ENCODE results near the gene COL11A2. TPM values are rescaled to one million over a fixed set of nuclear protein-coding genes. Genes with fewer than 3 reads are reported as not detected.

The COL11A2 gene
- total and polyA plus RNA-seq, 2 of the 13 experiments (the other 11 are each of a cell fraction or from before 2014, with no cell fraction given), result 0.55 TPM

DNA sequence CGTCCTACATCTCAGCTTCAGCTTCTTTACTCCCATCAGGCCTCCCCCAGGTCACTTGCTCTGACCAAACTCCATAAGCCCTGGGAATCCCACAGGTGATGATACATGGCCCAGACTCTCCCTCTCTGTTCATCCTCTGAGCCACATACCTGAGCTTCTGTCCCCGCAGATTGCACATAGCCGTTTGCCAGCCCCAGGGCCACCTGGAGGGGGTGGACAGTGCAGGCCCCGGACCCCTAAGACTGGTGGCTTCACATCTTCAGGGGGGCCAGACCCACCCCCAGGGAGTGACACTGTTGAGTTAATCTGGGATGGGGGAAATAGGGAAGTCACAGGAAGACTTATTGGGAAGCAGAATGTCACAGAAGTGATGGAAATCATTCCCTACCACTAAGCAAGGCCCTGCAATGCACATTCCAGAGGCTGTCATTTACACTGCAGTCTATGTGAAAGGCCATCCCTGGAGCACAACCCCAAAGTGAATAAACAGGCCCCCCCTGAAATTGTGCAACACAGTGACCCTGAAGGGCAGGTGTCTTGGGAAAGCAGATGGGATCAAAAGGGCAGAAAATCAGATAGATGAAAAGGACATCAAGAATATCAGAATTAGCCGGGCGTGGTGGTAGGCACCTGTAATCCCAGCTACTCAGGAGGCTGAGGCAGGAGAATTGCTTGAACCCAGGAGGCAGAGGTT, 6.0 kb upstream of the COL11A2 start (continued):
- TF ChIP-seq ZNF550 (CRISPR knock-in tag; IDR thresholded peaks at IDR 0.05; ENCODE audit: borderline replicate concordance) (no peak), NKX3-1 (CRISPR knock-in tag; IDR thresholded peaks at IDR 0.05) (peak; percentile 52; the same call in 1 of the 2 replicates), ATRX (CRISPR knock-in tag; IDR thresholded peaks at IDR 0.05; ENCODE audit: borderline replicate concordance) (no peak), NR1H2 (CRISPR knock-in tag; IDR thresholded peaks at IDR 0.05; ENCODE audit: borderline replicate concordance, low read depth) (no peak), ARNT (IDR thresholded peaks at IDR 0.05) (no peak), AKAP8 (CRISPR knock-in tag; IDR thresholded peaks at IDR 0.05) (no peak), ZNF549 (CRISPR knock-in tag; IDR thresholded peaks at IDR 0.05) (no peak), SOX13 (IDR thresholded peaks at IDR 0.05) (peak; percentile 73), SOX13 (CRISPR knock-in tag; conservative IDR thresholded peaks at IDR 0.05 in 1 of 2, IDR thresholded peaks at IDR 0.05 in 1 of 2) (peak in 1 of 2 experiments; percentile 86; a peak in 2 of 4 replicates), ZNF317 (CRISPR knock-in tag; IDR thresholded peaks at IDR 0.05) (peak; percentile 79), ZNF292 (CRISPR knock-in tag; IDR thresholded peaks at IDR 0.05; ENCODE audit: borderline replicate concordance, low read depth) (peak; percentile 94), ZFP62 (CRISPR knock-in tag; IDR thresholded peaks at IDR 0.05) (no peak), ZKSCAN5 (CRISPR knock-in tag; IDR thresholded peaks at IDR 0.05) (no peak), ZNF546 (CRISPR knock-in tag; conservative IDR thresholded peaks at IDR 0.05) (no peak), GATAD2A (CRISPR knock-in tag; IDR thresholded peaks at IDR 0.05) (peak; percentile 99), ZNF776 (CRISPR knock-in tag; IDR thresholded peaks at IDR 0.05) (no peak), YY1 (IDR thresholded peaks at IDR 0.05; ENCODE audit: insufficient read depth, insufficient replicate concordance, low read depth, low read length) (no peak)
- TF ChIP-seq, protein P1, sequence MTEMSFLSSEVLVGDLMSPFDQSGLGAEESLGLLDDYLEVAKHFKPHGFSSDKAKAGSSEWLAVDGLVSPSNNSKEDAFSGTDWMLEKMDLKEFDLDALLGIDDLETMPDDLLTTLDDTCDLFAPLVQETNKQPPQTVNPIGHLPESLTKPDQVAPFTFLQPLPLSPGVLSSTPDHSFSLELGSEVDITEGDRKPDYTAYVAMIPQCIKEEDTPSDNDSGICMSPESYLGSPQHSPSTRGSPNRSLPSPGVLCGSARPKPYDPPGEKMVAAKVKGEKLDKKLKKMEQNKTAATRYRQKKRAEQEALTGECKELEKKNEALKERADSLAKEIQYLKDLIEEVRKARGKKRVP (CRISPR knock-in tag; IDR thresholded peaks at IDR 0.05), result peak in 1 of 2 experiments; percentile 86; a peak in 2 of 4 replicates
- TF ChIP-seq, protein P2, sequence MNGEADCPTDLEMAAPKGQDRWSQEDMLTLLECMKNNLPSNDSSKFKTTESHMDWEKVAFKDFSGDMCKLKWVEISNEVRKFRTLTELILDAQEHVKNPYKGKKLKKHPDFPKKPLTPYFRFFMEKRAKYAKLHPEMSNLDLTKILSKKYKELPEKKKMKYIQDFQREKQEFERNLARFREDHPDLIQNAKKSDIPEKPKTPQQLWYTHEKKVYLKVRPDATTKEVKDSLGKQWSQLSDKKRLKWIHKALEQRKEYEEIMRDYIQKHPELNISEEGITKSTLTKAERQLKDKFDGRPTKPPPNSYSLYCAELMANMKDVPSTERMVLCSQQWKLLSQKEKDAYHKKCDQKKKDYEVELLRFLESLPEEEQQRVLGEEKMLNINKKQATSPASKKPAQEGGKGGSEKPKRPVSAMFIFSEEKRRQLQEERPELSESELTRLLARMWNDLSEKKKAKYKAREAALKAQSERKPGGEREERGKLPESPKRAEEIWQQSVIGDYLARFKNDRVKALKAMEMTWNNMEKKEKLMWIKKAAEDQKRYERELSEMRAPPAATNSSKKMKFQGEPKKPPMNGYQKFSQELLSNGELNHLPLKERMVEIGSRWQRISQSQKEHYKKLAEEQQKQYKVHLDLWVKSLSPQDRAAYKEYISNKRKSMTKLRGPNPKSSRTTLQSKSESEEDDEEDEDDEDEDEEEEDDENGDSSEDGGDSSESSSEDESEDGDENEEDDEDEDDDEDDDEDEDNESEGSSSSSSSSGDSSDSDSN (CRISPR knock-in tag; IDR thresholded peaks at IDR 0.05), result peak; percentile 58
- TF ChIP-seq, protein P3, sequence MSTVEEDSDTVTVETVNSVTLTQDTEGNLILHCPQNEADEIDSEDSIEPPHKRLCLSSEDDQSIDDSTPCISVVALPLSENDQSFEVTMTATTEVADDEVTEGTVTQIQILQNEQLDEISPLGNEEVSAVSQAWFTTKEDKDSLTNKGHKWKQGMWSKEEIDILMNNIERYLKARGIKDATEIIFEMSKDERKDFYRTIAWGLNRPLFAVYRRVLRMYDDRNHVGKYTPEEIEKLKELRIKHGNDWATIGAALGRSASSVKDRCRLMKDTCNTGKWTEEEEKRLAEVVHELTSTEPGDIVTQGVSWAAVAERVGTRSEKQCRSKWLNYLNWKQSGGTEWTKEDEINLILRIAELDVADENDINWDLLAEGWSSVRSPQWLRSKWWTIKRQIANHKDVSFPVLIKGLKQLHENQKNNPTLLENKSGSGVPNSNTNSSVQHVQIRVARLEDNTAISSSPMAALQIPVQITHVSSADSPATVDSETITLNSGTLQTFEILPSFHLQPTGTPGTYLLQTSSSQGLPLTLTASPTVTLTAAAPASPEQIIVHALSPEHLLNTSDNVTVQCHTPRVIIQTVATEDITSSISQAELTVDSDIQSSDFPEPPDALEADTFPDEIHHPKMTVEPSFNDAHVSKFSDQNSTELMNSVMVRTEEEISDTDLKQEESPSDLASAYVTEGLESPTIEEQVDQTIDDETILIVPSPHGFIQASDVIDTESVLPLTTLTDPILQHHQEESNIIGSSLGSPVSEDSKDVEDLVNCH (CRISPR knock-in tag; IDR thresholded peaks at IDR 0.05), result no peak
- TF ChIP-seq, protein P4, sequence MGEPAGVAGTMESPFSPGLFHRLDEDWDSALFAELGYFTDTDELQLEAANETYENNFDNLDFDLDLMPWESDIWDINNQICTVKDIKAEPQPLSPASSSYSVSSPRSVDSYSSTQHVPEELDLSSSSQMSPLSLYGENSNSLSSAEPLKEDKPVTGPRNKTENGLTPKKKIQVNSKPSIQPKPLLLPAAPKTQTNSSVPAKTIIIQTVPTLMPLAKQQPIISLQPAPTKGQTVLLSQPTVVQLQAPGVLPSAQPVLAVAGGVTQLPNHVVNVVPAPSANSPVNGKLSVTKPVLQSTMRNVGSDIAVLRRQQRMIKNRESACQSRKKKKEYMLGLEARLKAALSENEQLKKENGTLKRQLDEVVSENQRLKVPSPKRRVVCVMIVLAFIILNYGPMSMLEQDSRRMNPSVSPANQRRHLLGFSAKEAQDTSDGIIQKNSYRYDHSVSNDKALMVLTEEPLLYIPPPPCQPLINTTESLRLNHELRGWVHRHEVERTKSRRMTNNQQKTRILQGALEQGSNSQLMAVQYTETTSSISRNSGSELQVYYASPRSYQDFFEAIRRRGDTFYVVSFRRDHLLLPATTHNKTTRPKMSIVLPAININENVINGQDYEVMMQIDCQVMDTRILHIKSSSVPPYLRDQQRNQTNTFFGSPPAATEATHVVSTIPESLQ (CRISPR knock-in tag; conservative IDR thresholded peaks at IDR 0.05), result no peak
- TF ChIP-seq, protein P5, sequence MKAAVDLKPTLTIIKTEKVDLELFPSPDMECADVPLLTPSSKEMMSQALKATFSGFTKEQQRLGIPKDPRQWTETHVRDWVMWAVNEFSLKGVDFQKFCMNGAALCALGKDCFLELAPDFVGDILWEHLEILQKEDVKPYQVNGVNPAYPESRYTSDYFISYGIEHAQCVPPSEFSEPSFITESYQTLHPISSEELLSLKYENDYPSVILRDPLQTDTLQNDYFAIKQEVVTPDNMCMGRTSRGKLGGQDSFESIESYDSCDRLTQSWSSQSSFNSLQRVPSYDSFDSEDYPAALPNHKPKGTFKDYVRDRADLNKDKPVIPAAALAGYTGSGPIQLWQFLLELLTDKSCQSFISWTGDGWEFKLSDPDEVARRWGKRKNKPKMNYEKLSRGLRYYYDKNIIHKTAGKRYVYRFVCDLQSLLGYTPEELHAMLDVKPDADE (CRISPR knock-in tag; IDR thresholded peaks at IDR 0.05), result no peak
